GM12878 (cell line): ENCODE measurements around the gene SMIM14. TPM values are rescaled to one million over a fixed set of nuclear protein-coding genes. Genes with fewer than 3 reads are reported as not detected.

Experiments
- EED ChIP-seq: sonication (generic); IDR thresholded peaks from 2 replicates; pipeline ENCODE4 v1.6.1; 2016; ENCODE audit warnings: antibody characterized with exemption, low read depth
- EZH2 ChIP-seq: IDR thresholded peaks from 2 replicates; pipeline ENCODE4 v1.6.1; 2012; ENCODE audit warnings: low read depth, mild to moderate bottlenecking, control low read depth, inconsistent platforms, low read length, borderline replicate concordance; ENCODE audit not compliant: control insufficient read depth
- FOXK2 ChIP-seq: fragments of 450-650 bp; IDR thresholded peaks from 2 replicates; pipeline ENCODE4 v1.6.1; 2017; ENCODE audit warnings: mild to moderate bottlenecking, moderate library complexity
- HDAC2 ChIP-seq: fragments of 200-600 bp; sonication (generic); IDR thresholded peaks from 2 replicates; pipeline ENCODE4 v1.6.1; 2017
- HDAC6 ChIP-seq: fragments of 200-600 bp; sonication (generic); IDR thresholded peaks from one replicate; pipeline ENCODE4 v1.8.0; 2017; ENCODE audit warnings: antibody characterized with exemption; ENCODE audit not compliant: unreplicated experiment
- IKZF2 ChIP-seq, 2 experiments: fragments of 450-650 bp; IDR thresholded peaks; 2 replicates each; pipeline ENCODE4 v1.6.1; 2017; ENCODE audit warnings: mild to moderate bottlenecking in 2 of 2, moderate library complexity in 2 of 2
- MEF2A ChIP-seq: IDR thresholded peaks from 2 replicates; pipeline ENCODE4 v1.6.1; 2011; ENCODE audit warnings: low read depth, mild to moderate bottlenecking, low read length, moderate library complexity; ENCODE audit not compliant: insufficient read depth
- MEF2B ChIP-seq: fragments of 450-650 bp; IDR thresholded peaks from 2 replicates; pipeline ENCODE4 v1.6.1; 2018; ENCODE audit warnings: mild to moderate bottlenecking, moderate library complexity; ENCODE audit not compliant: partially characterized antibody, poor library complexity, severe bottlenecking
- NFIC ChIP-seq: IDR thresholded peaks from 2 replicates; pipeline ENCODE4 v1.6.1; 2012; ENCODE audit warnings: low read depth, mild to moderate bottlenecking, inconsistent platforms, low read length, moderate library complexity
- NKRF ChIP-seq: fragments of 450-650 bp; conservative IDR thresholded peaks from 2 replicates; pipeline ENCODE4 v1.6.1; 2017; ENCODE audit warnings: mild to moderate bottlenecking, moderate library complexity
- NR2C2 ChIP-seq: IDR thresholded peaks from 2 replicates; pipeline ENCODE4 v1.6.1; 2011; ENCODE audit warnings: borderline replicate concordance, low read depth; ENCODE audit not compliant: control insufficient read depth, insufficient read length
- PBX3 ChIP-seq: IDR thresholded peaks from 2 replicates; pipeline ENCODE4 v1.6.1; 2011; ENCODE audit warnings: mild to moderate bottlenecking, low read depth, low read length, moderate library complexity; ENCODE audit not compliant: insufficient replicate concordance
- RELA ChIP-seq: fragments of 450-650 bp; IDR thresholded peaks from 2 replicates; pipeline ENCODE4 v1.8.0; 2014; ENCODE audit warnings: borderline replicate concordance; ENCODE audit not compliant: partially characterized antibody
- RELB ChIP-seq: fragments of 450-650 bp; IDR thresholded peaks from 2 replicates; pipeline ENCODE4 v1.6.1; 2017; ENCODE audit warnings: low read depth, mild to moderate bottlenecking, moderate library complexity
- RUNX3 ChIP-seq: IDR thresholded peaks from 2 replicates; pipeline ENCODE4 v1.6.1; 2012; ENCODE audit warnings: low read length, inconsistent platforms
- SMC3 ChIP-seq: IDR thresholded peaks from 2 replicates; pipeline ENCODE4 v1.6.1; 2011; ENCODE audit warnings: low read length, improper control_type of control experiment, borderline replicate concordance
- SRF ChIP-seq, 2 experiments: IDR thresholded peaks; 2 replicates each; pipeline ENCODE4 v1.6.1; 2011; ENCODE audit warnings: low read depth in 2 of 2, low read length in 2 of 2, mild to moderate bottlenecking in 1 of 2, moderate library complexity in 1 of 2
- TCF3 ChIP-seq: IDR thresholded peaks from 2 replicates; pipeline ENCODE4 v1.6.1; 2012; ENCODE audit warnings: low read depth, mild to moderate bottlenecking, low read length, borderline replicate concordance; ENCODE audit not compliant: insufficient read depth
- TCF7 ChIP-seq: IDR thresholded peaks from 2 replicates; pipeline ENCODE4 v1.6.1; 2014; ENCODE audit warnings: antibody characterized with exemption, borderline replicate concordance
- ZNF687 ChIP-seq: fragments of 450-650 bp; IDR thresholded peaks from 2 replicates; pipeline ENCODE4 v1.6.1; 2017; ENCODE audit warnings: mild to moderate bottlenecking, moderate library complexity
- polyA plus RNA-seq, 11 experiments: library from polyadenylated mRNA; depleted of rRNA in 4 of 11; unstranded in 6 of 11; stranded (reverse) in 5 of 11; fragments of >200 nt; fragmentation: Nextera tagmentation in 4 of 11; fragmentation: Illumina TruSeq in 1 of 11; extraction: Ambion mirVana in 4 of 11; extraction: Trizol in 1 of 11; gene quantifications; 1 replicate in 1 of 11; 2 replicates in 10 of 11; pipeline versions ENCODE4 v1.2.1 to v1.2.3, GENCODE V29; 2011 to 2016; ENCODE audit warnings: inconsistent platforms in 2 of 11, missing spikeins in 2 of 11, low read depth in 1 of 11
- total RNA-seq, 4 experiments: library from RNA; depleted of rRNA in 3 of 4; stranded (reverse); fragments of >200 nt in 3 of 4; fragmentation: Illumina TruSeq in 1 of 4; extraction: Trizol in 1 of 4; gene quantifications; 2 replicates each; pipeline versions ENCODE4 v1.2.1 to v1.2.3, GENCODE V29; 2013 to 2021

Gene SMIM14
- total and polyA plus RNA-seq, 10 of the 15 experiments (the other 5 are each of a cell fraction or from before 2014, with no cell fraction given) = 125 to 671 (median 188) TPM

GRCh38 chr4:39636531-39637184, 2.0 kb downstream of the SMIM14 start (continued):
- peak; percentile 85 for TF ChIP-seq MEF2B
- TF ChIP-seq MEF2A = peak; percentile 90
- no peak for TF ChIP-seq ZNF687
- peak; percentile 99 for TF ChIP-seq RUNX3
- TF ChIP-seq EED = peak; percentile 69
- 0 out of 2 replicates have a peak, but pooled peaks have one; percentile 36 for TF ChIP-seq TCF7
- no peak for TF ChIP-seq PBX3
- TF ChIP-seq IKZF2 (IDR thresholded peaks at IDR 0.05) = peak; percentile 93 to 94
- TF ChIP-seq NR2C2 = no peak
- TF ChIP-seq RELA = no peak
- peak; percentile 95 for TF ChIP-seq NFIC
- no peak for TF ChIP-seq FOXK2
- no peak for TF ChIP-seq HDAC2
- TF ChIP-seq NKRF = no peak
- no peak for TF ChIP-seq SMC3
- no peak for TF ChIP-seq EZH2
- no peak for TF ChIP-seq SRF (IDR thresholded peaks at IDR 0.05; ENCODE audit: low read depth in 2 of 2, low read length in 2 of 2)
- no peak for TF ChIP-seq TCF3
- no peak for TF ChIP-seq HDAC6
- peak; percentile 92 for TF ChIP-seq RELB
